WTC11 (cell line): ENCODE data around the gene NEDD4L.

Experiments
- CREB1 ChIP-seq: sonication (generic); formaldehyde crosslinking; IDR thresholded peaks from 2 replicates; pipeline ENCODE4 v1.8.0; 2023; ENCODE audit warnings: mild to moderate bottlenecking, missing genetic modification reagents
- SMAD4 ChIP-seq: sonication (generic); formaldehyde crosslinking; IDR thresholded peaks from 2 replicates; pipeline ENCODE4 v1.8.0; 2022; ENCODE audit warnings: mild to moderate bottlenecking, missing genetic modification reagents
- TCF7 ChIP-seq: sonication (generic); formaldehyde crosslinking; IDR thresholded peaks from 2 replicates; pipeline ENCODE4 v1.8.0; 2022; ENCODE audit warnings: mild to moderate bottlenecking, low read depth, missing genetic modification reagents, moderate library complexity
- ZNF396 ChIP-seq: fragments of 250-450 bp; sonication (Bioruptor Pico); IDR thresholded peaks from 2 replicates; pipeline ENCODE4 v1.8.0; 2021; ENCODE audit warnings: mild to moderate bottlenecking, moderate library complexity, borderline replicate concordance
- ZNF671 ChIP-seq: fragments of 250-450 bp; sonication (Bioruptor Pico); IDR thresholded peaks from 2 replicates; pipeline ENCODE4 v1.8.0; 2021; ENCODE audit warnings: mild to moderate bottlenecking
- TF ChIP-seq, protein P1 (sequence below): fragments of 200-600 bp; IDR thresholded peaks from 2 replicates; pipeline ENCODE4 v1.8.0; 2022; ENCODE audit warnings: antibody characterized with exemption
- TF ChIP-seq, protein P2 (sequence below): sonication (generic); formaldehyde crosslinking; IDR thresholded peaks from 2 replicates; pipeline ENCODE4 v1.8.0; 2023; ENCODE audit warnings: mild to moderate bottlenecking, missing genetic modification reagents
- TF ChIP-seq, protein P3 (sequence below): sonication (generic); formaldehyde crosslinking; IDR thresholded peaks from 2 replicates; pipeline ENCODE4 v1.8.0; 2022; ENCODE audit warnings: mild to moderate bottlenecking, missing genetic modification reagents
- TF ChIP-seq, protein P4 (sequence below): sonication (generic); formaldehyde crosslinking; IDR thresholded peaks from 2 replicates; pipeline ENCODE4 v1.8.1; 2022; ENCODE audit warnings: mild to moderate bottlenecking, moderate library complexity, missing genetic modification reagents
- TF ChIP-seq, protein P5 (sequence below): sonication (generic); formaldehyde crosslinking; IDR thresholded peaks from 2 replicates; pipeline ENCODE4 v1.8.0; 2023; ENCODE audit warnings: missing genetic modification reagents, mild to moderate bottlenecking, borderline replicate concordance
- TF ChIP-seq, protein P6 (sequence below): sonication (generic); formaldehyde crosslinking; IDR thresholded peaks from 2 replicates; pipeline ENCODE4 v1.8.1; 2023; ENCODE audit warnings: mild to moderate bottlenecking, moderate library complexity, missing genetic modification reagents

DNA sequence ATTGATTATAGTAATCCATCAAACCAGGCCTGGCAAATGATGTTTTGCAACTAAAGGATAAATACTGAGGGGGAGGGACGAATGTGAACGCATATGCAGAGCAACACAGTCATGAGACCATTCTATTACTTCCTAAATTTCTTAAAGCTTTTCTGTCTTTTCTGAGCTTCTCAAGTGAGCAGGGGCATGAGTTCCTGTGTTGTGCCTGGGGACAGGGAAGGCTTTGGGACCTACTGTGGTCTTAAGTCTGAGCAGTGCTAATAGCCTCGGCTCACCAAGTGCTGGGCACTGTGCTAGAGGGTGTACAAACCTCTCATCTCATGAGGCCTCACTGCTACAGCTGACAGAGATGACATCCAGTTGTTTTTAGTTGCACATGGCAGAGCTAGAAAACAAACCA lies 182.4 kb downstream of the NEDD4L start:
- no peak for TF ChIP-seq ZNF396 (CRISPR knock-in tag)
- TF ChIP-seq, protein P1, sequence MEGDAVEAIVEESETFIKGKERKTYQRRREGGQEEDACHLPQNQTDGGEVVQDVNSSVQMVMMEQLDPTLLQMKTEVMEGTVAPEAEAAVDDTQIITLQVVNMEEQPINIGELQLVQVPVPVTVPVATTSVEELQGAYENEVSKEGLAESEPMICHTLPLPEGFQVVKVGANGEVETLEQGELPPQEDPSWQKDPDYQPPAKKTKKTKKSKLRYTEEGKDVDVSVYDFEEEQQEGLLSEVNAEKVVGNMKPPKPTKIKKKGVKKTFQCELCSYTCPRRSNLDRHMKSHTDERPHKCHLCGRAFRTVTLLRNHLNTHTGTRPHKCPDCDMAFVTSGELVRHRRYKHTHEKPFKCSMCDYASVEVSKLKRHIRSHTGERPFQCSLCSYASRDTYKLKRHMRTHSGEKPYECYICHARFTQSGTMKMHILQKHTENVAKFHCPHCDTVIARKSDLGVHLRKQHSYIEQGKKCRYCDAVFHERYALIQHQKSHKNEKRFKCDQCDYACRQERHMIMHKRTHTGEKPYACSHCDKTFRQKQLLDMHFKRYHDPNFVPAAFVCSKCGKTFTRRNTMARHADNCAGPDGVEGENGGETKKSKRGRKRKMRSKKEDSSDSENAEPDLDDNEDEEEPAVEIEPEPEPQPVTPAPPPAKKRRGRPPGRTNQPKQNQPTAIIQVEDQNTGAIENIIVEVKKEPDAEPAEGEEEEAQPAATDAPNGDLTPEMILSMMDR = no peak
- TF ChIP-seq, protein P2, sequence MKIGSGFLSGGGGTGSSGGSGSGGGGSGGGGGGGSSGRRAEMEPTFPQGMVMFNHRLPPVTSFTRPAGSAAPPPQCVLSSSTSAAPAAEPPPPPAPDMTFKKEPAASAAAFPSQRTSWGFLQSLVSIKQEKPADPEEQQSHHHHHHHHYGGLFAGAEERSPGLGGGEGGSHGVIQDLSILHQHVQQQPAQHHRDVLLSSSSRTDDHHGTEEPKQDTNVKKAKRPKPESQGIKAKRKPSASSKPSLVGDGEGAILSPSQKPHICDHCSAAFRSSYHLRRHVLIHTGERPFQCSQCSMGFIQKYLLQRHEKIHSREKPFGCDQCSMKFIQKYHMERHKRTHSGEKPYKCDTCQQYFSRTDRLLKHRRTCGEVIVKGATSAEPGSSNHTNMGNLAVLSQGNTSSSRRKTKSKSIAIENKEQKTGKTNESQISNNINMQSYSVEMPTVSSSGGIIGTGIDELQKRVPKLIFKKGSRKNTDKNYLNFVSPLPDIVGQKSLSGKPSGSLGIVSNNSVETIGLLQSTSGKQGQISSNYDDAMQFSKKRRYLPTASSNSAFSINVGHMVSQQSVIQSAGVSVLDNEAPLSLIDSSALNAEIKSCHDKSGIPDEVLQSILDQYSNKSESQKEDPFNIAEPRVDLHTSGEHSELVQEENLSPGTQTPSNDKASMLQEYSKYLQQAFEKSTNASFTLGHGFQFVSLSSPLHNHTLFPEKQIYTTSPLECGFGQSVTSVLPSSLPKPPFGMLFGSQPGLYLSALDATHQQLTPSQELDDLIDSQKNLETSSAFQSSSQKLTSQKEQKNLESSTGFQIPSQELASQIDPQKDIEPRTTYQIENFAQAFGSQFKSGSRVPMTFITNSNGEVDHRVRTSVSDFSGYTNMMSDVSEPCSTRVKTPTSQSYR (CRISPR knock-in tag) = no peak
- TF ChIP-seq, protein P3, sequence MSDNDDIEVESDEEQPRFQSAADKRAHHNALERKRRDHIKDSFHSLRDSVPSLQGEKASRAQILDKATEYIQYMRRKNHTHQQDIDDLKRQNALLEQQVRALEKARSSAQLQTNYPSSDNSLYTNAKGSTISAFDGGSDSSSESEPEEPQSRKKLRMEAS (CRISPR knock-in tag) = no peak
- no peak for TF ChIP-seq ZNF671 (CRISPR knock-in tag)
- TF ChIP-seq CREB1 (CRISPR knock-in tag) = no peak
- TF ChIP-seq, protein P4, sequence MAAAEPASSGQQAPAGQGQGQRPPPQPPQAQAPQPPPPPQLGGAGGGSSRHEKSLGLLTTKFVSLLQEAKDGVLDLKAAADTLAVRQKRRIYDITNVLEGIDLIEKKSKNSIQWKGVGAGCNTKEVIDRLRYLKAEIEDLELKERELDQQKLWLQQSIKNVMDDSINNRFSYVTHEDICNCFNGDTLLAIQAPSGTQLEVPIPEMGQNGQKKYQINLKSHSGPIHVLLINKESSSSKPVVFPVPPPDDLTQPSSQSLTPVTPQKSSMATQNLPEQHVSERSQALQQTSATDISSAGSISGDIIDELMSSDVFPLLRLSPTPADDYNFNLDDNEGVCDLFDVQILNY (CRISPR knock-in tag) = no peak
- no peak for TF ChIP-seq TCF7 (CRISPR knock-in tag)
- TF ChIP-seq, protein P5, sequence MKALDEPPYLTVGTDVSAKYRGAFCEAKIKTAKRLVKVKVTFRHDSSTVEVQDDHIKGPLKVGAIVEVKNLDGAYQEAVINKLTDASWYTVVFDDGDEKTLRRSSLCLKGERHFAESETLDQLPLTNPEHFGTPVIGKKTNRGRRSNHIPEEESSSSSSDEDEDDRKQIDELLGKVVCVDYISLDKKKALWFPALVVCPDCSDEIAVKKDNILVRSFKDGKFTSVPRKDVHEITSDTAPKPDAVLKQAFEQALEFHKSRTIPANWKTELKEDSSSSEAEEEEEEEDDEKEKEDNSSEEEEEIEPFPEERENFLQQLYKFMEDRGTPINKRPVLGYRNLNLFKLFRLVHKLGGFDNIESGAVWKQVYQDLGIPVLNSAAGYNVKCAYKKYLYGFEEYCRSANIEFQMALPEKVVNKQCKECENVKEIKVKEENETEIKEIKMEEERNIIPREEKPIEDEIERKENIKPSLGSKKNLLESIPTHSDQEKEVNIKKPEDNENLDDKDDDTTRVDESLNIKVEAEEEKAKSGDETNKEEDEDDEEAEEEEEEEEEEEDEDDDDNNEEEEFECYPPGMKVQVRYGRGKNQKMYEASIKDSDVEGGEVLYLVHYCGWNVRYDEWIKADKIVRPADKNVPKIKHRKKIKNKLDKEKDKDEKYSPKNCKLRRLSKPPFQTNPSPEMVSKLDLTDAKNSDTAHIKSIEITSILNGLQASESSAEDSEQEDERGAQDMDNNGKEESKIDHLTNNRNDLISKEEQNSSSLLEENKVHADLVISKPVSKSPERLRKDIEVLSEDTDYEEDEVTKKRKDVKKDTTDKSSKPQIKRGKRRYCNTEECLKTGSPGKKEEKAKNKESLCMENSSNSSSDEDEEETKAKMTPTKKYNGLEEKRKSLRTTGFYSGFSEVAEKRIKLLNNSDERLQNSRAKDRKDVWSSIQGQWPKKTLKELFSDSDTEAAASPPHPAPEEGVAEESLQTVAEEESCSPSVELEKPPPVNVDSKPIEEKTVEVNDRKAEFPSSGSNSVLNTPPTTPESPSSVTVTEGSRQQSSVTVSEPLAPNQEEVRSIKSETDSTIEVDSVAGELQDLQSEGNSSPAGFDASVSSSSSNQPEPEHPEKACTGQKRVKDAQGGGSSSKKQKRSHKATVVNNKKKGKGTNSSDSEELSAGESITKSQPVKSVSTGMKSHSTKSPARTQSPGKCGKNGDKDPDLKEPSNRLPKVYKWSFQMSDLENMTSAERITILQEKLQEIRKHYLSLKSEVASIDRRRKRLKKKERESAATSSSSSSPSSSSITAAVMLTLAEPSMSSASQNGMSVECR (CRISPR knock-in tag) = no peak
- TF ChIP-seq SMAD4 (CRISPR knock-in tag) = no peak
- TF ChIP-seq, protein P6, sequence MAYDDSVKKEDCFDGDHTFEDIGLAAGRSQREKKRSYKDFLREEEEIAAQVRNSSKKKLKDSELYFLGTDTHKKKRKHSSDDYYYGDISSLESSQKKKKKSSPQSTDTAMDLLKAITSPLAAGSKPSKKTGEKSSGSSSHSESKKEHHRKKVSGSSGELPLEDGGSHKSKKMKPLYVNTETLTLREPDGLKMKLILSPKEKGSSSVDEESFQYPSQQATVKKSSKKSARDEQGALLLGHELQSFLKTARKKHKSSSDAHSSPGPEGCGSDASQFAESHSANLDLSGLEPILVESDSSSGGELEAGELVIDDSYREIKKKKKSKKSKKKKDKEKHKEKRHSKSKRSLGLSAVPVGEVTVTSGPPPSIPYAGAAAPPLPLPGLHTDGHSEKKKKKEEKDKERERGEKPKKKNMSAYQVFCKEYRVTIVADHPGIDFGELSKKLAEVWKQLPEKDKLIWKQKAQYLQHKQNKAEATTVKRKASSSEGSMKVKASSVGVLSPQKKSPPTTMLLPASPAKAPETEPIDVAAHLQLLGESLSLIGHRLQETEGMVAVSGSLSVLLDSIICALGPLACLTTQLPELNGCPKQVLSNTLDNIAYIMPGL (CRISPR knock-in tag) = no peak
